SIG-M5 treated with dmso at 0.1 percent for 504 hours (cell line): ENCODE measurements around the gene RAC2.

Source experiments
- DNase-seq: peaks from one replicate; lab custom pipeline; 2025; ENCODE audit not compliant: unreplicated experiment; lab: John Stamatoyannopoulos, UW

The RAC2 gene

DNA sequence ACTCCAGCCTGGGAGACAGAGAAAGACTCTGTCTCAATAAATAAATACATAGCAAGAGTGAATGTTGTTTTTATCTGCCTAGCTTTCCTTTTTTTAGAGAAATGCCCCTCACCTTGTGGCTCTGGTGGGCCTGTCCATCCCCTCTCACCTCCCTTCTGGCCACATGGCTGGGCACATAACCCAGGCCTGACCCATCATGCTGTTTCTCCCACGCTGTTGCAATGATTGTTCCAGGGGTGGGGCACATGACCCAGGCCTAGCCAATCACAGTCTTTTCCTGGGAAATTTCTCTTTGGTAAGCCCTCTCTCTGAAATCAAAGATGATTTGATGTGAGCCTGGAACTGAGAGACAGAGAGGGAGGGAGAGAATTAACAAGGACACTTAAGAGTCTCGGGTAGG, 32.7 kb upstream of the RAC2 start:
- no peak for DNase-seq

GRCh38 chr22:37275622-37276021, 31.6 kb upstream of the RAC2 start:
- no peak for DNase-seq

DNA sequence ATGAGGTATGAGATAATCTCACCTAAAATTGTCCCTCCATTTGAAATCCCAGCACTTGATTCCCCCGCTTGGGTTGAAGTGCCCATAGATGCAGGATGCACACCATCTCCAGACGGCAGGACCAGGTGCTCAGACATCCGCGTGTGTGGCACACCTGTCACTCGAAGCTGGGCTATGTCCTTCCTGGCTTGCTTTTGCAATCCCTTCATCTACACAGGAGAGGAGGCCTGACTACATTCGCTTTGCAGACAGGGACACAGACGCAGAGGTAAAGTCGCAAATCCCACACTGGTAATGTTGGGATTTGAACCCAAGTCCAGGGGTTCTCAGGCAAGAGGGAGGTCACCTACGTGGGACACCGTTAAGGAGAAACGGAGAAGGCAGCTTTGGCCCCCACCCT, 31.1 kb upstream of the RAC2 start:
- no peak for DNase-seq

- DNase-seq = peak; percentile 89
These were observed 30.4 kb upstream of the RAC2 start for GRCh38 chr22:37274380-37274862.

DNA sequence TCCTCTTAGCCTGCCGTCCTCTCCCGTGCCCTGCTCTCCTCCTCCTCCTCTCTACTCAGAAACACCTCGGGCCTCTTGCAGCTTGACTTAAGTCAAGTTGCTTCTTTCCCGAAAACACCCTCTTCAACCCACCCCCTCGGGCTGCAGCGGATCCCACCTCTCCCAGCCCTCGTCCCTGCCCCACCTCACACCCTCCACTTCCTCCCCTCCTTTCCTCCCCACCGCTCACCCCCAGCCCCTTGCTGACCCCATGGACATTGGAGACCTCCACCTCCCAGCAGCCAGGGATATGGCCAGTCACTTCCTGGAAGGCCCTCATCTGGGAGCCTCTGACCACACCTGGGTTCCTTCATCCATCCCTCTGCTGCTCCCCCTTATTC, 29.8 kb upstream of the RAC2 start:
- no peak for DNase-seq

- DNase-seq = no peak
These were observed 29.2 kb upstream of the RAC2 start for GRCh38 chr22:37273126-37273845.

- DNase-seq = peak; percentile 79
These were observed 27.0 kb upstream of the RAC2 start for GRCh38 chr22:37270928-37271650.

DNA sequence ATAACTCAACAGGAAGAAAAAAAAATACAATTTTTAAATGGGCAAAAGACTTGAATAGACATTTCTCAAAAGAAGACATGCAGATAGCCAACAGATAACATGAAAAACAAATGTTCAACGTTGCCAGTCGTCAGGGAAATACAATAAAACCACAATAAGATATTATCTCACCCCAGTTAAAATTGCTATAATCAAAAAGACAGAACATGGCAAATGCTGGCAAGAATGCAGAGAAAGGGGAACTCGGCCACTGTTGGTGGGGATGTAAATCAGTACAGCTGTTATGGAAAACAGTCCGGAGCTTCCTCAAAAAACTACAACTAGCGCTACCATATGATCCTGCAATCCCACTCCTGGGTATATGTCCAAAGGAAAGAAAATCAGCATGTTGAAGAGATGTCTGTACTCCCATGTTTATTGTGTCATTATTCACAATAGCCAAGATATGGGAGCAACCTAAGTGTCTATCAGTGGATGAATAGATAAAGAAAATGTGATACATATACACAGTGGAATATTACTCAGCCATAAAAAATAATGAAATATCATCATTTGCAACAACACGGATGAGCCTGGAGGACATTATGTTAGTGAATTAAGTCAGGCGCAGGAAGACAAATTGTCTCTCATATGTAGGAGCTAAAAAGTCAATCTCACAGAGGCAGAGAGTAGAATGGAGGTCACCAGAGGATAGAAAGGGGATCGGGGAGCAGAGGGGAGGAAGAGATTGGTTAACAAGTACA, 26.0 kb upstream of the RAC2 start:
- DNase-seq = peak; percentile 30

GRCh38 chr22:37267661-37268413, 23.8 kb upstream of the RAC2 start:
- DNase-seq = peak; percentile 87

DNA sequence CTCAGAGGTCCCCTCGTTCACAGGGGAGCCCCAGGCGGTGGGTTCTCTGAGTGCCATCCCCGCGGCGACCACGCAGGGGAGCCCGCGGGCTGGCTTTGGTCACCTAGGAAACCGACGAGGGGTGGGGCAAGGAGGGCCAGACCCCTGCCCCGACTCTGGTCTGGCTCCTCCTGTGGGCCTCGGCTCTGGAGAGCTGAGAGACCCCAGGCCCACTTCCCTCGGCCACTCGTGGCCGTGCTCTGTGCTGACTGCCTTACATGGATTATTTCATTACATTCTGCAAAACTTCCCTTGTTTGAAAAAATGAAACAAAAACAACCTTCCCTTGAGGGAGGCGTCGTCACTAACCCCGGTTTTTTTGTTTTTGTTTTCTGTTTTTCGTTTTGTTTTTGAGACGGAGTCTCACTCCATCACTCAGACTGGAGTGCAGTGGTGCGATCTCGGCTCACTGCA, 23.1 kb upstream of the RAC2 start:
- no peak for DNase-seq

GRCh38 chr22:37266581-37267134, 22.6 kb upstream of the RAC2 start:
- no peak for DNase-seq

GRCh38 chr22:37263966-37264887, 20.2 kb upstream of the RAC2 start:
- DNase-seq = no peak

DNA sequence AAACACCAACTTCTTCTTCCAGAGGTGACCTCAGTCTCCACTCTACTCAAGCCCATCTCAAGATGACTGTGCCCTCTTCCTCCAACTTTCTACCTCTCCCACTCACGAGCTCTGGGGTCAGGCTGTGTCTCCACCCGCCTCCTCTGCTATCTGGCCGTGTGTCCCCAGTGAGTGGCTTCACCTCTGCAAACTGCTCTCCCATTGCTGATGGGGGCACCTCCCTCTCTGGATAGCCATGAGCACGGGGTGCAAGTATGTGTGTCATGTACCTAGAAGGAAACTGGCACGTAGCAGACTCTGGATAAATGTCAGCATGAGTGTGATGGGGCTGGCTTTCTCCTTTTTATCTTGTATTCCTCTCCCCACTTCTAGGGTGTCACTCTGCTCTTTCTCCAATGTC, 18.3 kb upstream of the RAC2 start:
- DNase-seq = no peak

DNA sequence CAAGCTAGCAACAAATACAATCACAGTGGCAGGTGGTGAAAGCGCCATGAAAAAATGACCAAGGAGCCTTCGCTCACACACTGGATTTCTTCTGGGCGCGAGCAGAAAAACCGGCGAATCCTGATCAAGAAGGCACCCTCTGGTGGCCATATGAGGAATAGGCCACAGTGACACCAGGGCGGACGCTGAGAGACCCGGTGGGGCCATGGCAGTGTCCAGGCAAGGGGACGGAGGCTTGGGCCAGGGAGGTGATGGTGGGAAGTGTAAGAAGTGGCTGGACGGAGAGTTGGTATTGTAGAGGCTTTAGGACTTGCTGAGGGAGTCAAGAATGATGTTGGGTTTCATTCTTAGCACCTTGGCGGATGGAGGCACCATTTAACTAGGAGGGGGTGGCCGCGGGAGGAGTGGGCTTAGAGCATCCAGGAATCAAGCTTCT, 16.9 kb upstream of the RAC2 start:
- DNase-seq = peak; percentile 29

DNA sequence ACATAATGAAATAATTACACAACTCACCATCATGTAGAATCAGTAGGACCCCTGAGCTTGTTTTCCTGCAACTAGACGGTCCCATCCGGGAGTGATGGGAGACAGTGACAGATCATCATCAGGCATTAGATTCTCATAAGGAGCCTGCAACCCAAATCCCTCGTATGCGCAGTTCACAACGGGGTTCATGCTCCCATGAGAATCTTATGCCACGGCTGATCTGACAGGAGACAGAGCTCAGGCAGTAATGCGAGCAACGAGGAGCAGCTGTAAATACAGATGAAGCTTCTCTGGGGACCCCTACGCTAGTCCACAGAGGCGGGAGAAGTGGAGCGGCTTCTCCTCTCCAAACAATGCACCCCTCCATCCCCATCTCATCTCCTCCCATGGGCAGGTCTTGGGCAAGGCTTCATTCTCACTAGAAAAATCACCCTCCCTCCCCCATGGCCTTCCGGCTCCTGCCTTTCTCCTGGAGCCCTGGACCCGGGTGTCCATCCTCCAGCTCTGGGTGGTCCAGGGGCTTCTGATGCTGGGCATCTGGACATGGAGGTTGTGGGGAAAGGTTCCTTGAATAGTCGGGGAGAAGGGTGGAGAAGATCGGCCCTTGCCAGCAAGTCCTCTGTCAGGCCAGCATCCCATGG, 16.2 kb upstream of the RAC2 start:
- no peak for DNase-seq

DNA sequence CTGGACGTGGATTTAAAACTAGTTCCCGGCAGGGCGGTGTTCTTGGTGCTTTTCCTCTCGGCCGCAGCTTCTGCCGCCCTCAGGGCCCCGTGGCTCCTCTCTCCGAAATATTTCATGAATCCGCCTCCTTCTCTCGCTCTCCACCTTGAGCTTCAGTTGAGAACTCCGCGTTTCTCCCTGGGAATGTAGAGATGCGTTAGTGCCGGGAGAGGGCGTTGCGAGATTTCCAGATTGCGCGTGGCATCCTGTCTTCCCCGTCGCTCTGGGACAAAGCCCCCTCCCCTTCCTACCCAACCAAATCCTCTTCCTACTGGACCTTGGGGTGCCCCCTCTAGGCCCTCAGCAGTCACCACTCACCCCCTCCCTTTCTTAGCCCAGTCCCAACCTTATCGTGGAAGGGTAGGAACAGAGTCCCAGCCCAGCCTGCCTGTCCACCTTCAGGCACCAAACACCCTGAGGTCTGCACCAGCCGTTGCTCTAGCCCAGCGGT, 15.5 kb upstream of the RAC2 start:
- peak; percentile 11 for DNase-seq

DNA sequence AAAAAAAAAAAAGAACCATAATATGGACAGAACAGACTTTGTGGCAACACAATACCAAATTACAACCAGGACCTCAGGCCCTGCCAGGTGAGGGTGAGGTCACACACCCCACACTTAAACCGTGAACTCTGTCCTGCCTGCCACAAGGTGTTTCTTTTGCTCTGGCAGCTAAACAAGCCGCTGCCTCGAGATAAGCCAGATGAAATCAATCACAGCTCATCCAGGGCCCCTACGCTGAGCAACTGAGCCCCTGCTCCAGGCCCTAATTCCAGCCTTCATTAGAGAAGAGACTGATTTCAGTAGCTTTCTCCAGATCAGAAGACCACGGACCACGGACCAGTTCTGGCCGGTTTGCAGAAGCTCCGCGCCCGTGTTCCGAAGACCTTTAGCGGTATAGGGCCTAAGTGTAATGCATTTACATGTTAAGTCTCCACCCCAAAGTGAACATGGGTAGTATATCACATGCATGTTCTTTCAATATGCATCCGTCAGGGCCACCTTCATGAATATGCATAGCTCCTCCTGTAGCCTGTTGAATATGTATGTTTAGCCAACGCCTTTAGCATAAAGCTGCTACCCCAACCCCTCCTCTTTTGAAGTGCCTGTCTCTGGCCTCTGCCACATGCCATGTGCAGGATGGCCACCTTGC, 14.8 kb upstream of the RAC2 start:
- DNase-seq = no peak

GRCh38 chr22:37258005-37258752, 14.1 kb upstream of the RAC2 start:
- DNase-seq = no peak
